SK-N-MC (cell line): ENCODE measurements around the gene SLAMF6.

Experiments used
- EZH2 ChIP-seq: fragments of 200-600 bp; sonication (generic); IDR thresholded peaks from one replicate; pipeline ENCODE4 v1.6.1; 2017; ENCODE audit warnings: antibody characterized with exemption
- POLR2AphosphoS5 ChIP-seq: IDR thresholded peaks from 2 replicates; pipeline ENCODE4 v1.6.1; 2012; ENCODE audit warnings: mild to moderate bottlenecking, low read depth, low read length, borderline replicate concordance

- TF ChIP-seq EZH2 (no peak), POLR2AphosphoS5 (no peak)
Measured at GRCh38 chr1:160496334-160496733, 26.7 kb downstream of the SLAMF6 start.
